GM18867 (cell line): ENCODE measurements around the gene KDM1B.
"Not testable (repeated sequence)": the region's sequence is repeated elsewhere in the genome, so short reads cannot be mapped to it uniquely, and the experiment has no call there.

Source experiments
- ATAC-seq: cut with Tn5 transposase; IDR thresholded peaks from one replicate; pipeline ENCODE4 v1.9.1; 2021; ENCODE audit warnings: mild to moderate bottlenecking, moderate library complexity; ENCODE audit not compliant: unreplicated experiment

Gene KDM1B

GRCh38 chr6:18186033-18186432 is 30.8 kb downstream of the KDM1B start:
- no peak for ATAC-seq

- ATAC-seq: no peak
These were observed 31.5 kb downstream of the KDM1B start for GRCh38 chr6:18186540-18187250.

GRCh38 chr6:18187701-18188100 is 32.5 kb downstream of the KDM1B start:
- ATAC-seq: no peak

GRCh38 chr6:18189196-18189595 is 34.0 kb downstream of the KDM1B start:
- ATAC-seq: no peak

- ATAC-seq: no peak
These were observed 36.8 kb downstream of the KDM1B start for GRCh38 chr6:18192026-18192425.

- ATAC-seq: no peak
These were observed 48.6 kb downstream of the KDM1B start for GRCh38 chr6:18203786-18204185.

GRCh38 chr6:18204691-18205090 is 49.5 kb downstream of the KDM1B start:
- ATAC-seq: no peak

GRCh38 chr6:18206591-18206990 is 51.4 kb downstream of the KDM1B start:
- no peak for ATAC-seq

GRCh38 chr6:18207438-18207837 is 52.2 kb downstream of the KDM1B start:
- ATAC-seq: no peak

GRCh38 chr6:18207949-18208348 is 52.7 kb downstream of the KDM1B start:
- ATAC-seq: no peak

- ATAC-seq: not testable (repeated sequence)
These were observed 53.6 kb downstream of the KDM1B start for GRCh38 chr6:18208778-18209177.

GRCh38 chr6:18209539-18210197 is 54.4 kb downstream of the KDM1B start:
- ATAC-seq: no peak

- no peak for ATAC-seq
These were observed 55.5 kb downstream of the KDM1B start for GRCh38 chr6:18210707-18211106.

- ATAC-seq: peak; percentile 99
These were observed 56.1 kb downstream of the KDM1B start for GRCh38 chr6:18211338-18211737.

GRCh38 chr6:18212231-18212630 is 57.0 kb downstream of the KDM1B start:
- no peak for ATAC-seq

GRCh38 chr6:18213439-18213838 is 58.2 kb downstream of the KDM1B start:
- ATAC-seq: no peak

- peak; percentile 46 for ATAC-seq
These were observed 58.8 kb downstream of the KDM1B start for GRCh38 chr6:18214003-18214402.

- ATAC-seq: no peak
These were observed 60.2 kb downstream of the KDM1B start for GRCh38 chr6:18215436-18215835.

- no peak for ATAC-seq
These were observed 61.2 kb downstream of the KDM1B start for GRCh38 chr6:18216411-18216810.

- ATAC-seq: no peak
These were observed 63.0 kb downstream of the KDM1B start for GRCh38 chr6:18218233-18218632.

GRCh38 chr6:18219591-18219990 is 64.4 kb downstream of the KDM1B start:
- ATAC-seq: no peak

GRCh38 chr6:18221288-18221615 is 66.0 kb downstream of the KDM1B start:
- ATAC-seq: no peak
